ENCODE measurements around the gene ACOT11.

The ACOT11 gene

GRCh38 chr1:54542120-54542961 is 5.7 kb upstream of the ACOT11 start:
- TF ChIP-seq REST (IDR thresholded peaks at IDR 0.05; ENCODE audit: insufficient read depth in 1 of 2, low read depth in 2 of 2, low read length in 2 of 2) (no peak), TAF1 (IDR thresholded peaks at IDR 0.05; ENCODE audit: borderline replicate concordance, insufficient read depth, low read length) (no peak), FOXP2 (optimal IDR thresholded peaks at IDR 0.05; ENCODE audit: borderline replicate concordance, extremely low read depth, extremely low read length, insufficient read depth) (no peak), POLR2AphosphoS5 (IDR thresholded peaks at IDR 0.05; ENCODE audit: low read depth, low read length) (no peak), SIN3A (IDR thresholded peaks at IDR 0.05; ENCODE audit: borderline replicate concordance, insufficient read depth, low read length) (no peak)

GRCh38 chr1:54542962-54543539 is 5.0 kb upstream of the ACOT11 start:
- no peak for TF ChIP-seq TAF1 (IDR thresholded peaks at IDR 0.05; ENCODE audit: borderline replicate concordance, insufficient read depth, low read length)
- no peak for TF ChIP-seq FOXP2 (optimal IDR thresholded peaks at IDR 0.05; ENCODE audit: borderline replicate concordance, extremely low read depth, extremely low read length, insufficient read depth)
- TF ChIP-seq SIN3A (IDR thresholded peaks at IDR 0.05; ENCODE audit: borderline replicate concordance, insufficient read depth, low read length), result no peak
- TF ChIP-seq REST (IDR thresholded peaks at IDR 0.05; ENCODE audit: insufficient read depth in 1 of 2, low read depth in 2 of 2, low read length in 2 of 2), result no peak
- no peak for TF ChIP-seq POLR2AphosphoS5 (IDR thresholded peaks at IDR 0.05; ENCODE audit: low read depth, low read length)

GRCh38 chr1:54543729-54544496 is 4.1 kb upstream of the ACOT11 start:
- TF ChIP-seq REST (IDR thresholded peaks at IDR 0.05; ENCODE audit: insufficient read depth in 1 of 2, low read depth in 2 of 2, low read length in 2 of 2), result no peak
- TF ChIP-seq FOXP2 (optimal IDR thresholded peaks at IDR 0.05; ENCODE audit: borderline replicate concordance, extremely low read depth, extremely low read length, insufficient read depth), result no peak
- TF ChIP-seq TAF1 (IDR thresholded peaks at IDR 0.05; ENCODE audit: borderline replicate concordance, insufficient read depth, low read length), result no peak
- no peak for TF ChIP-seq SIN3A (IDR thresholded peaks at IDR 0.05; ENCODE audit: borderline replicate concordance, insufficient read depth, low read length)
- TF ChIP-seq POLR2AphosphoS5 (IDR thresholded peaks at IDR 0.05; ENCODE audit: low read depth, low read length), result no peak

GRCh38 chr1:54545916-54546635 is 2.0 kb upstream of the ACOT11 start:
- TF ChIP-seq REST (IDR thresholded peaks at IDR 0.05; ENCODE audit: insufficient read depth in 1 of 2, low read depth in 2 of 2, low read length in 2 of 2) (no peak), SIN3A (IDR thresholded peaks at IDR 0.05; ENCODE audit: borderline replicate concordance, insufficient read depth, low read length) (no peak), TAF1 (IDR thresholded peaks at IDR 0.05; ENCODE audit: borderline replicate concordance, insufficient read depth, low read length) (no peak), POLR2AphosphoS5 (IDR thresholded peaks at IDR 0.05; ENCODE audit: low read depth, low read length) (no peak), FOXP2 (optimal IDR thresholded peaks at IDR 0.05; ENCODE audit: borderline replicate concordance, extremely low read depth, extremely low read length, insufficient read depth) (no peak)

Data from PFSK-1 (cell line).